Endodermal cell (in vitro differentiated cells): ENCODE data around the gene RAD51. TPM values are rescaled to one million over a fixed set of nuclear protein-coding genes. Genes with fewer than 3 reads are reported as not detected.

Source experiments
- DNase-seq: peaks from one replicate; pipeline ENCODE4 v3.0.0-alpha.2; 2017
- H3K27ac ChIP-seq: 2 replicates; pipeline ENCODE4 v1.5.1; 2013; ENCODE audit warnings: mild to moderate bottlenecking, low read depth, low read length, moderate library complexity
- H3K27me3 ChIP-seq: 2 replicates; pipeline ENCODE4 v1.6.1; 2013; ENCODE audit warnings: mild to moderate bottlenecking, low read length, moderate library complexity; ENCODE audit not compliant: insufficient read depth, control insufficient read depth, poor library complexity, severe bottlenecking
- H3K36me3 ChIP-seq: 2 replicates; pipeline ENCODE4 v1.7.0; 2013; ENCODE audit warnings: mild to moderate bottlenecking, low read length, moderate library complexity; ENCODE audit not compliant: control insufficient read depth, insufficient read depth
- H3K4me1 ChIP-seq: one replicate; pipeline ENCODE4 v1.7.0; 2013; ENCODE audit warnings: low read length; ENCODE audit not compliant: control insufficient read depth, insufficient read depth
- H3K4me3 ChIP-seq: 2 replicates; pipeline ENCODE4 v1.5.1; 2013; ENCODE audit warnings: mild to moderate bottlenecking, low read length, moderate library complexity
- H3K9ac ChIP-seq: 2 replicates; pipeline ENCODE4 v1.6.1; 2013; ENCODE audit warnings: mild to moderate bottlenecking, low read length, moderate library complexity; ENCODE audit not compliant: poor library complexity, severe bottlenecking; ENCODE audit errors: extremely low read depth
- H3K9me3 ChIP-seq: 2 replicates; pipeline ENCODE4 v1.6.1; 2013; ENCODE audit warnings: mild to moderate bottlenecking, low read length, moderate library complexity; ENCODE audit not compliant: control insufficient read depth
- H3K27ac Mint-ChIP-seq: 2 replicates; pipeline ENCODE4 v1.8.0; 2020; ENCODE audit warnings: mixed read lengths
- H3K27me3 Mint-ChIP-seq: 2 replicates; pipeline ENCODE4 v1.8.0; 2021; ENCODE audit warnings: mild to moderate bottlenecking, mixed read lengths; ENCODE audit not compliant: insufficient read depth
- H3K36me3 Mint-ChIP-seq: 2 replicates; pipeline ENCODE4 v1.8.0; 2020; ENCODE audit warnings: low read depth, mixed read lengths
- H3K4me1 Mint-ChIP-seq: 2 replicates; pipeline ENCODE4 v1.8.0; 2020; ENCODE audit warnings: mixed read lengths
- H3K4me3 Mint-ChIP-seq: 2 replicates; pipeline ENCODE4 v1.8.0; 2020; ENCODE audit warnings: mild to moderate bottlenecking, moderate library complexity, mixed read lengths
- H3K9me3 Mint-ChIP-seq: 2 replicates; pipeline ENCODE4 v1.8.0; 2020; ENCODE audit warnings: mild to moderate bottlenecking, mixed read lengths
- CTCF ChIP-seq: fragments of 200-600 bp; sonication (generic); conservative IDR thresholded peaks from 2 replicates; pipeline ENCODE4 v1.5.0; 2021; ENCODE audit warnings: antibody characterized with exemption, mild to moderate bottlenecking
- WGBS, 2 experiments: methylation state at CpG; one replicate each; pipeline versions ENCODE4 v1.1.5 to v1.1.7; 2013; ENCODE audit warnings: missing lambda C conversion rate in 2 of 2, mixed read lengths in 1 of 2; ENCODE audit not compliant: insufficient coverage in 1 of 2, insufficient read length in 1 of 2; 5-methylcytosine and 5-hydroxymethylcytosine counted together
- total RNA-seq, 2 donors: library from RNA; stranded (reverse); fragmentation: NEBNext Ultra II Directional in 1 of 2; extraction: Animal tissue kit (Norgen Biotek cat#: 25700) in 1 of 2; gene quantifications; 2 replicates in 1 of 2; 3 replicates in 1 of 2; pipeline ENCODE4 v1.2.1, GENCODE V29; 2021

The RAD51 gene
- total RNA-seq, 2 donors from 2014 or later = 34.1 to 50.9 TPM

GRCh38 chr15:40756938-40757337 is 62.0 kb downstream of the RAD51 start:
- peak overlapping the region; percentile 35 for H3K27ac Mint-ChIP-seq
- Histone ChIP-seq H3K4me3 (no peak overlapping the region), H3K4me1 (no peaks in the 10 kb centered on the region), H3K9ac (no peak overlapping the region), H3K27me3 (no peaks in the 10 kb centered on the region), H3K36me3 (peaks cover 11% of the 10 kb centered on the region), H3K27ac (no peak overlapping the region), H3K9me3 (no peaks in the 10 kb centered on the region)
- no peak for TF ChIP-seq CTCF
- no peaks in the 10 kb centered on the region for H3K9me3 Mint-ChIP-seq
- H3K4me3 Mint-ChIP-seq = no peak overlapping the region
- H3K36me3 Mint-ChIP-seq = no peaks in the 10 kb centered on the region
- DNase-seq = no peak
- 75 to 91% methylated on average over 3 to 6 of the region's 6 CpGs for WGBS, 2 experiments
- H3K4me1 Mint-ChIP-seq = peaks cover 9% of the 10 kb centered on the region
- no peaks in the 10 kb centered on the region for H3K27me3 Mint-ChIP-seq

GRCh38 chr15:40759961-40760360 is 65.0 kb downstream of the RAD51 start:
- Mint-ChIP-seq H3K9me3 (no peaks in the 10 kb centered on the region), H3K4me3 (no peak overlapping the region), H3K27me3 (no peaks in the 10 kb centered on the region), H3K27ac (no peak overlapping the region), H3K36me3 (no peaks in the 10 kb centered on the region), H3K4me1 (peaks cover 14% of the 10 kb centered on the region)
- H3K9ac ChIP-seq = no peak overlapping the region
- H3K4me3 ChIP-seq = no peak overlapping the region
- no peaks in the 10 kb centered on the region for H3K4me1 ChIP-seq
- no peak overlapping the region for H3K27ac ChIP-seq
- no peaks in the 10 kb centered on the region for H3K36me3 ChIP-seq
- no peaks in the 10 kb centered on the region for H3K9me3 ChIP-seq
- DNase-seq = no peak
- WGBS, 2 experiments = 93 to 95% methylated on average over 4 to 5 of the region's 5 CpGs
- H3K27me3 ChIP-seq = no peaks in the 10 kb centered on the region
- TF ChIP-seq CTCF = no peak

GRCh38 chr15:40762919-40763800 is 68.2 kb downstream of the RAD51 start:
- TF ChIP-seq CTCF = no peak
- H3K36me3 ChIP-seq = no peaks in the 10 kb centered on the region
- peak overlapping the region; percentile 58 for H3K9ac ChIP-seq
- H3K4me3 Mint-ChIP-seq = peak overlapping the region; percentile 69
- H3K4me1 ChIP-seq = peaks cover 8% of the 10 kb centered on the region
- no peaks in the 10 kb centered on the region for H3K27me3 ChIP-seq
- H3K27ac Mint-ChIP-seq = peak overlapping the region; percentile 92
- H3K9me3 Mint-ChIP-seq = no peaks in the 10 kb centered on the region
- WGBS, 2 experiments = 69 to 78% methylated on average over 24 to 52 of the region's 55 CpGs
- no peaks in the 10 kb centered on the region for H3K27me3 Mint-ChIP-seq
- H3K4me3 ChIP-seq = peak overlapping the region; percentile 85
- DNase-seq = no peak
- no peaks in the 10 kb centered on the region for H3K36me3 Mint-ChIP-seq
- no peaks in the 10 kb centered on the region for H3K9me3 ChIP-seq
- no peak overlapping the region for H3K27ac ChIP-seq
- H3K4me1 Mint-ChIP-seq = peaks cover 21% of the 10 kb centered on the region
